Retina (tissue), 1 donor: Measurements from ENCODE around the gene DEGS1.

Source experiments
- DNase-seq: peaks from one replicate; pipeline ENCODE4 v3.0.0-alpha.2; 2016

The DEGS1 gene

GRCh38 chr1:224182866-224183590, at the start of gene DEGS1:
Gene DEGS1, plus strand, starts transcription at chr1:224183240. Its CDS starts 97 bp downstream, at chr1:224183337.
- DNase-seq = peak; percentile 95

DNA sequence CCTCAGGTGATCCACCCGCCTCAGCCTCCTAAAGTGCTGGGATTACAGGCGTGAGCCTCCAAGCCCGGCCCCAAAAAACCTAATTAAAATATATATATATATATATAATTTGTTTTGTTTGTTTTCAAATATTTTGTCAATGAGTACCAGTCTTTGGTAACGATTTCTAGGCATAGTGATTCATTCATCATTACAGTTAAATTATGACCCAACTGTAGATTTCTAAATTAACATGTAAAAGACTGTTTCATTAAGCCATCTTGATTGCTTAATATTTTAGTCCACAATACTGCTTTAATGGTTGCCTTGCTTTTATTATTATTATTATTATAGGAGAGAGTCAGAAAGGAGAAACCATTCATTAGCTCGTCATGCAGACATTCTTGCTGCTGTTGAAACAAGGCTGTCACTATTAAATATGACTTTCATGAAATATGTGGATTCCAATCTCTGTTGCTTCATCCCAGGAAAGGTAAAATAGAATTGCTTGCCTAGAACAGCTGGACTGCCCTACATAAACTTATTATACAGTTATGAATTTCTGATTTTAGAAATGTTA, 49.2 kb upstream of the DEGS1 start:
- no peak for DNase-seq

GRCh38 chr1:224137518-224137917, 45.5 kb upstream of the DEGS1 start:
- DNase-seq = no peak

GRCh38 chr1:224138198-224138597, 44.8 kb upstream of the DEGS1 start:
- DNase-seq = no peak

- no peak for DNase-seq
Observed at GRCh38 chr1:224141693-224142092, 41.3 kb upstream of the DEGS1 start.

DNA sequence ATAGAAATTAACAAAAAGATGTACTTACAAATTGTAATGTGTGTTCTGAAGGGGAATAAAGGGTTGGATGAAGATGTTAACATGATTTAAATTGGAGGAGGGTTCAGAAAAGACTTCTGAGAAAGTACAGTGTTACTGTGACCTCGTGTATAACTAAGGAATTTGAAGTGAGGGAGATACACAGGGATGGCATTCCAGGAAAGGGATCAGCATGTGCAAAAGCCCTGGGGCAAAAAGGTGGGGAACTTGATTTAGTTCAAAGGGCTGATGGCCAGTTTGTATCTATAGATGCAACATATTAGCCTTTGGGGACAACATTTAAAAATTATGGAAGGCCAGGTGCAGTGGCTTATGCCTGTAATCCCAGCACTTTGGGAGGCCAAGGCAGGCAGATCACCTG, 33.3 kb upstream of the DEGS1 start:
- DNase-seq = no peak

- DNase-seq = no peak
Observed at GRCh38 chr1:224151117-224151516, 31.9 kb upstream of the DEGS1 start.

GRCh38 chr1:224157316-224157715, 25.7 kb upstream of the DEGS1 start:
- DNase-seq = no peak

- no peak for DNase-seq
Observed at GRCh38 chr1:224159541-224159940, 23.5 kb upstream of the DEGS1 start.

GRCh38 chr1:224160171-224160682, 22.8 kb upstream of the DEGS1 start:
- DNase-seq = no peak

DNA sequence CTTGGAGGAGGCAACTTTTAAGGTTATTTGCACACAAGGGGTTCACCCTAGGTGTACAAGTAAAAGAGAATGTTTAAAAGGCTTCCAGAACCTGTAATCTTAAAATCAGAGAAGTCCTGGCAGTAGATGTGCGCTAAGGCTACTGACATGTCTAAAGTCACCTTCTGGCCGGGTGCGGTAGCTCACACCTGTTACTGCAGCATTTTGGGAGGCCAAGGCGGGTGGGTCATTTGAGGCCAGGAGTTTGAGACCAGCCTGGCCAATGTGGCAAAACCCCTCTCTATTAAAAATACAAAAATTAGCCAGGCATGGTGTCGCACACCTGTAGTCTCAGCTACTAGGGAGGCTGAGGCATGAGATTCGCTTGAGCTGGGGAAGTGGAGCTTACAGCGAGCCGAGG, 20.3 kb upstream of the DEGS1 start:
- no peak for DNase-seq

DNA sequence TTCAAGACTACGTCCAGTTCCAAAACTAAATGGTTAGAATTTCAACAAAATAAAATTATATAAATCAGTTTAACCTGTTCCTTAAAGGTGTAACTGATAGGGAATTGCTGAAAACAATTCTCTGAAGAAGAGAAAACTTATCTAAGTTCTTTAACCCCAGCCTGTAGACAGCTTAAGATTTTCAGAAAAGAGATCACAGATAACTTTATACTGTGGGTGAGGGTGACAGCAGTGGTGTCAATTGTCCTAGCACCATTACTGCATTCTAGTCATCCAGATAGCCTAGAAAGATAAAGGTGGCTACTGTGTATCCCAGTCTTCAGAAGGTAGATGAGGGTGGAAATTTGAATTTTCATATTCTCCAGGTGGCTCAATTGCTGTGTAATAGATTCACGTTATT, 19.7 kb upstream of the DEGS1 start:
- DNase-seq = no peak

DNA sequence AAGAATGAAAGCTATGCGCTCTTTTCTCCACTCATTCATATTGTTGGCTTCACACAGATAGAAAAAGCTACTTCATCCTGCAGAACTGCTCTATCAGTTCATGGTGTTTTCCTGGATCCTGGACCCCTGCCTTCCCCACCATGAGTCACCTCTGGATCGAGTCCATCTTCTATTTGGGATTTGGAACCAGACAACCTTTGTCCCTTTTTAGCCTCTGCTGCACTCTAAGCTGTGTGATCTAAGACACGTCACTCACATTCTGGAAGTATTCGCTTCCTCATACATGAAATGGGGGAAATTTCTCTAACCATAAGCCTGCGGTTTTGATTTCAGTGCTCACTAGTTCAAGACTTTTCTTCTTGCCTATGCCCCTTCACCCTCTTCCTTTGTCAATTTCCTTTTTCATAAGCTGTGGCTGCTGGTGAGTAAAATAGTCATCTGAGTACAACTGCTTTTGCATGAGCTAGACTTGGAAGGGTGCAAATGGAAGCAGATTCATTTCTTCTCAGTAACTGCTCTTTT, 14.1 kb upstream of the DEGS1 start:
- DNase-seq = no peak

- no peak for DNase-seq
Observed at GRCh38 chr1:224169718-224170270, 13.2 kb upstream of the DEGS1 start.

- DNase-seq = no peak
Observed at GRCh38 chr1:224170343-224170742, 12.7 kb upstream of the DEGS1 start.

- DNase-seq = no peak
Observed at GRCh38 chr1:224170748-224171478, 12.1 kb upstream of the DEGS1 start.

- DNase-seq = no peak
Observed at GRCh38 chr1:224172229-224172628, 10.8 kb upstream of the DEGS1 start.

GRCh38 chr1:224173523-224173922, 9.5 kb upstream of the DEGS1 start:
- no peak for DNase-seq

- peak; percentile 78 for DNase-seq
Observed at GRCh38 chr1:224175617-224176016, 7.4 kb upstream of the DEGS1 start.

DNA sequence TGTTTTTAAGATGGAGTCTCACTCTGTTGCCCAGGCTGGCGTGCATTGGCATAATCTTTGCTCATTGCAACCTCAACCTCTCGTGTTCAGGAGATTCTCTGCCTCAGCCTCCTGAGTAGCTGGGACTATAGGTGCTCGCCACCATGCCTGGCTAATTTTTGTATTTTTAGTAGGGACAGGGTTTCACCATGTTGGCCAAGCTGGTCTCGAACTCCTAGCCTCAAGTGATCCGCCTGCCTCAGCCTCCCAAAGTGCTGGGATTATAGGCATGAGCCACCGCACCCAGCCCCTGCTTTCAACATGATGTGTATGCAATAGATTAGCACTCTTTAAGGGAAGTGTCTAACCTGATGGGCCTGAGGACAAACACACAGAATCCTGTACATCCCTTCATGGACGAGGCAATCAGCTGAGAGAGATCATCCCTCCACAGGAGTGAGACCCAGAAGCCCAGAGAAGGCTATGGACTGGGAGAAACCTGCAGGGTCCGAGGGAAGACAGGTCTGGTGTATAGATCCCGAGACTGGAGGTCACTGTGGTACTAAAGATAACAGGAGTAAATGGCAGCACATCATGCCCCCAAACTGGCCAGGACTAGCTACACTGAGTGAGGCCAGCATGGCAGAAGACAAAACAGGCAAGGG, 5.6 kb upstream of the DEGS1 start:
- DNase-seq = no peak

DNA sequence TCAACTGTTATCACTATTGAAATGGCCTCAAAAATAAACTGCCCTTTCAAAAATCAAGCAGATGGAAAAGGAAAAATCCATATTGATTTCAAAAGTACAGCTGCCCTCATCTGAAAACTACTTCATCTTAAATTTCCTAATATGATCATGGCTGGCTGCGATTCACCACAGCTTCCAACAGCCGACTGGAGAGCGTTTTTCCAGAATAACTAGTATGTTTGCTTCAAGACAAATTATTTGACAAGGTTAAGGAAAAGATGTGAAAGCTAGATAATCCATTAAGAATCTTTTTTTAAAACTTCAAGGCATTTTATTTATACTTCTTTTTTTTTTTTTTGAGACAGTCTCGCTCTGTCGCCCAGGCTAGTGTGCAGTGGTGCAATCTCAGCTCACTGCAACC, 4.1 kb upstream of the DEGS1 start:
- no peak for DNase-seq

- no peak for DNase-seq
Observed at GRCh38 chr1:224180783-224181452, 2.1 kb upstream of the DEGS1 start.
